Pancreas (tissue), 10 donors: ENCODE results near the gene IP6K3. TPM values are rescaled to one million over a fixed set of nuclear protein-coding genes. Genes with fewer than 3 reads are reported as not detected.

ENCODE experiments used
- ATAC-seq, 4 donors: fragments of 200-7000 bp; cut with Tn5 transposase; one replicate each; pipeline versions ENCODE4 v1.8.0 to v1.9.1; 2020; ENCODE audit warnings: mild to moderate bottlenecking in 4 of 4, moderate library complexity in 4 of 4
- DNase-seq, 6 donors: peaks; one replicate each; pipeline ENCODE4 v3.0.0-alpha.2; 2020
- FAIRE-seq: peaks from 2 replicates; lab custom pipeline; 2012; peaks lifted over from hg19 to GRCh38; lab: Jason Lieb, UNC
- H3K27ac ChIP-seq, 4 donors: fragments of 200-600 bp; sonication (generic); 1 replicate in 3 of 4; 2 replicates in 1 of 4; pipeline versions ENCODE4 v1.5.0 to v1.8.0; 2020
- H3K27me3 ChIP-seq, 4 donors: fragments of 200-600 bp; one replicate each; pipeline ENCODE4 v1.8.0; 2021
- H3K36me3 ChIP-seq, 3 donors: fragments of 200-600 bp; sonication (generic) in 1 of 3; one replicate each; pipeline versions ENCODE4 v1.5.0 to v1.8.0; 2020 to 2021
- H3K4me1 ChIP-seq, 3 donors: fragments of 200-600 bp; one replicate each; pipeline ENCODE4 v1.8.0; 2021
- H3K4me3 ChIP-seq, 4 donors: fragments of 200-600 bp; sonication (generic) in 2 of 4; one replicate each; pipeline versions ENCODE4 v1.5.0 to v1.8.0; 2020 to 2021
- H3K9me3 ChIP-seq, 4 donors: fragments of 200-600 bp; one replicate each; pipeline ENCODE4 v1.8.0; 2021
- CTCF ChIP-seq, 4 donors: fragments of 200-600 bp; sonication (generic) in 3 of 4; IDR thresholded peaks; one replicate each; pipeline versions ENCODE4 v1.5.0 to v1.8.0; 2021; ENCODE audit warnings: antibody characterized with exemption in 4 of 4
- WGBS, 2 donors: extraction: QIAGEN DNeasy Blood & Tissue Kit; methylation state at CpG; one replicate each; pipeline ENCODE4 v1.1.7; 2013; 5-methylcytosine and 5-hydroxymethylcytosine counted together
- intact Hi-C, 3 donors: fragments of 100-400 bp; cut with DNase I; formaldehyde crosslinking; loops; one replicate each; pipeline versions ENCODE4 v1.11.1 to v1.14.2; 2022
- polyA plus RNA-seq, 2 donors: library from polyadenylated mRNA; stranded (reverse); fragments of 200-250 nt; gene quantifications; one replicate each; pipeline ENCODE4 v1.2.3, GENCODE V29; 2013
- total RNA-seq, 6 donors: library from RNA; stranded (reverse); fragmentation: NEBNext Ultra II Directional in 4 of 6; extraction: Animal tissue kit (Norgen Biotek cat#: 25700) in 4 of 6; gene quantifications; one replicate each; pipeline versions ENCODE4 v1.2.1 to v1.2.4, GENCODE V29; 2021 to 2023
- donor health status: healthy with polysubstance abuse.
- donor health status: DM: no; HTN: no; CAD: no; lungs with moderate emphysema.
- donor health status: DM: no; HTN: no; CAD: no.
- donor health status: control.
- donor health status: control.
- donor health status: Bipolar disorder and iron deficiency.
- donor health status: DM: yes; HTN: yes; CAD: no.
- donor health status: DM: no; HTN: no; CAD: no.
- donor health status: DM: no; HTN: no; CAD: no.
- donor health status: DM: yes; HTN: yes; CAD: no.

Gene IP6K3
- total and polyA plus RNA-seq, 8 donors, result 0.12 to 0.69 (median 0.36) TPM

- no peak for ATAC-seq
- no peak for FAIRE-seq
- Histone ChIP-seq H3K36me3 (peaks cover 0 to 30% (median 0%) of the 10 kb centered on the region in 3 donors), H3K4me3 (no peak overlapping the region), H3K9me3 (no peaks in the 10 kb centered on the region), H3K27me3 (no peaks in the 10 kb centered on the region), H3K4me1 (no peaks in the 10 kb centered on the region), H3K27ac (no peak overlapping the region)
- DNase-seq, result no peak
- intact Hi-C loops, result no loop called here
- no peak for TF ChIP-seq CTCF (IDR thresholded peaks at IDR 0.05)
- 82 to 90% methylated on average over 10 of the region's 10 CpGs for WGBS, 2 donors
Observed at GRCh38 chr6:33696076-33696475, 50.6 kb downstream of the IP6K3 start.

GRCh38 chr6:33695451-33695887, 51.2 kb downstream of the IP6K3 start:
- no peaks in the 10 kb centered on the region for H3K9me3 ChIP-seq
- WGBS, 2 donors, result 86 to 88% methylated on average over 16 of the region's 16 CpGs
- H3K4me3 ChIP-seq, result no peak overlapping the region
- H3K27me3 ChIP-seq, result no peaks in the 10 kb centered on the region
- no peak for TF ChIP-seq CTCF (IDR thresholded peaks at IDR 0.05)
- ATAC-seq, result no peak
- peaks cover 0 to 30% (median 0%) of the 10 kb centered on the region in 3 donors for H3K36me3 ChIP-seq
- H3K4me1 ChIP-seq, result no peaks in the 10 kb centered on the region
- no peak overlapping the region for H3K27ac ChIP-seq
- DNase-seq, result peak in 1 of 6 donors; percentile 55
- no peak for FAIRE-seq
- intact Hi-C loops, result no loop called here

- no peak overlapping the region for H3K4me3 ChIP-seq
- no peak for TF ChIP-seq CTCF (IDR thresholded peaks at IDR 0.05)
- no peaks in the 10 kb centered on the region for H3K9me3 ChIP-seq
- H3K27me3 ChIP-seq, result no peaks in the 10 kb centered on the region
- ATAC-seq (no peak), FAIRE-seq (no peak), DNase-seq (no peak)
- peak overlapping the region in 1 of 4 donors; percentile 22 for H3K27ac ChIP-seq
- 90 to 92% methylated on average over 5 of the region's 5 CpGs for WGBS, 2 donors
- peaks cover 0 to 30% (median 0%) of the 10 kb centered on the region in 3 donors for H3K36me3 ChIP-seq
- intact Hi-C loops, result loop anchor here in 1 of 3 donors (5.0 kb wide), 1 partner anchor 103 kb away; no protein-coding TSS in a partner anchor
- H3K4me1 ChIP-seq, result no peaks in the 10 kb centered on the region
Observed at GRCh38 chr6:33694977-33695376, 51.7 kb downstream of the IP6K3 start.

- Histone ChIP-seq H3K4me3 (no peak overlapping the region), H3K27me3 (no peaks in the 10 kb centered on the region), H3K9me3 (no peaks in the 10 kb centered on the region), H3K4me1 (no peaks in the 10 kb centered on the region), H3K27ac (peak overlapping the region in 1 of 4 donors; percentile 22), H3K36me3 (peaks cover 0 to 30% (median 0%) of the 10 kb centered on the region in 3 donors)
- FAIRE-seq, result no peak
- intact Hi-C loops, result loop anchor here in 1 of 3 donors (5.0 kb wide), 1 partner anchor 102 kb away; no protein-coding TSS in a partner anchor
- TF ChIP-seq CTCF (IDR thresholded peaks at IDR 0.05), result no peak
- peak in 1 of 6 donors; percentile 41 for DNase-seq
- ATAC-seq, result peak in 3 of 4 donors; percentile 12 to 41 (median 28)
- WGBS, 2 donors, result 68 to 72% methylated on average over 19 of the region's 19 CpGs
Observed at GRCh38 chr6:33694401-33694931, 52.2 kb downstream of the IP6K3 start.
